Cardiac muscle cell (in vitro differentiated cells and primary cell): ENCODE measurements around the gene MEA1. TPM values are rescaled to one million over a fixed set of nuclear protein-coding genes. Genes with fewer than 3 reads are reported as not detected.

Experiments
- DNase-seq, 2 donors: peaks; one replicate each; pipeline versions ENCODE4 v3.0.0 to v3.0.0-alpha.2; 2010 to 2017; ENCODE audit warnings: low read depth in 1 of 2, low spot score in 1 of 2
- H3K27ac ChIP-seq: fragments of 200-600 bp; sonication (generic); 2 replicates; pipeline ENCODE4 v1.5.1; 2016
- H3K27me3 ChIP-seq: fragments of 200-600 bp; sonication (generic); 2 replicates; pipeline ENCODE4 v1.6.0; 2016; ENCODE audit warnings: control low read depth
- H3K36me3 ChIP-seq: fragments of 200-600 bp; sonication (generic); 2 replicates; pipeline ENCODE4 v1.5.1; 2016; ENCODE audit warnings: control low read depth
- H3K4me1 ChIP-seq: fragments of 200-600 bp; sonication (generic); 2 replicates; pipeline ENCODE4 v1.8.1; 2017; ENCODE audit warnings: low read depth, mild to moderate bottlenecking, mixed run types
- H3K4me3 ChIP-seq: fragments of 200-600 bp; sonication (generic); 2 replicates; pipeline ENCODE4 v1.5.1; 2016; ENCODE audit warnings: mild to moderate bottlenecking
- H3K9me3 ChIP-seq: fragments of 200-600 bp; sonication (generic); 2 replicates; pipeline ENCODE4 v1.5.1; 2017; ENCODE audit warnings: low read depth, mild to moderate bottlenecking, control low read depth
- polyA plus RNA-seq: library from polyadenylated mRNA; unstranded; fragments of >200 nt; fragmentation: Nextera tagmentation; extraction: Ambion mirVana; gene quantifications from 2 replicates; pipeline ENCODE4 v1.2.1, GENCODE V29; 2016
- total RNA-seq: library from RNA; depleted of rRNA; stranded (reverse); fragments of >200 nt; gene quantifications from 2 replicates; pipeline ENCODE4 v1.2.3, GENCODE V29; 2016
- TF ChIP-seq, protein P1 (sequence below): IDR thresholded peaks from 2 replicates; pipeline ENCODE4 v1.5.1; 2012; ENCODE audit warnings: low read depth, mild to moderate bottlenecking, low read length

The MEA1 gene
- total and polyA plus RNA-seq, 2 experiments from 2014 or later, result 98.8 to 227 TPM

DNA sequence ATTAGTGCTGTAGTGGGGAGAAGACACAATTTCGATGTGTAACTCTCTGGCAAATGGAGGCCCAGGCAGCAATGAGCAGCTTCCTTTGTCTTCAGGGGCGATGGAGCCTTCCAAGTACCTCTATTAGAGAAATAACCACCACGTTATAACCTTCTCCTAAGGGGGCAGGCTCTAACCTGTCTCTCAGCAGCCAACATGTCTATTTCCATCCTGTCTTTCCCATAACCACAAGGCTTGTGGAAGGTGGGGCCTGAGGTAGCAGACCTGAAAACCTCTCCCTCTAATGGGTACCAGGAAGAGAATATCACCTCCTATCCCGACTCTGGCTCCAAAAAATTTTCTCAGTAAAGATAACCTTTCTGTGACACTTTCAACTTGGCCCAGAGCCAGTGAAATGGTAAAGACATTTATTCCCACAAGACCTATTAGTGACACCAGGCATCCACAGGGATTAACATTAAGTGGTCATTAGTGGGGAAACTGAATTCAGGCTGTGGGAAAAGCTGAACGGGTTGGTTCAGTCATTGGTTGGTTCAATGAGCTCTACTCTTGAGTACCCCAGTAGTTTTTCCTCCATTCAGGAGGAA lies 38.7 kb downstream of the MEA1 start:
- no peak for DNase-seq
- H3K27me3 ChIP-seq, result no peaks in the 10 kb centered on the region
- TF ChIP-seq, protein P1, sequence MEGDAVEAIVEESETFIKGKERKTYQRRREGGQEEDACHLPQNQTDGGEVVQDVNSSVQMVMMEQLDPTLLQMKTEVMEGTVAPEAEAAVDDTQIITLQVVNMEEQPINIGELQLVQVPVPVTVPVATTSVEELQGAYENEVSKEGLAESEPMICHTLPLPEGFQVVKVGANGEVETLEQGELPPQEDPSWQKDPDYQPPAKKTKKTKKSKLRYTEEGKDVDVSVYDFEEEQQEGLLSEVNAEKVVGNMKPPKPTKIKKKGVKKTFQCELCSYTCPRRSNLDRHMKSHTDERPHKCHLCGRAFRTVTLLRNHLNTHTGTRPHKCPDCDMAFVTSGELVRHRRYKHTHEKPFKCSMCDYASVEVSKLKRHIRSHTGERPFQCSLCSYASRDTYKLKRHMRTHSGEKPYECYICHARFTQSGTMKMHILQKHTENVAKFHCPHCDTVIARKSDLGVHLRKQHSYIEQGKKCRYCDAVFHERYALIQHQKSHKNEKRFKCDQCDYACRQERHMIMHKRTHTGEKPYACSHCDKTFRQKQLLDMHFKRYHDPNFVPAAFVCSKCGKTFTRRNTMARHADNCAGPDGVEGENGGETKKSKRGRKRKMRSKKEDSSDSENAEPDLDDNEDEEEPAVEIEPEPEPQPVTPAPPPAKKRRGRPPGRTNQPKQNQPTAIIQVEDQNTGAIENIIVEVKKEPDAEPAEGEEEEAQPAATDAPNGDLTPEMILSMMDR, result no peak
- H3K27ac ChIP-seq, result no peak overlapping the region
- H3K4me3 ChIP-seq, result no peak overlapping the region
- no peaks in the 10 kb centered on the region for H3K9me3 ChIP-seq
- H3K36me3 ChIP-seq, result no peaks in the 10 kb centered on the region
- H3K4me1 ChIP-seq, result peaks cover 5% of the 10 kb centered on the region

DNA sequence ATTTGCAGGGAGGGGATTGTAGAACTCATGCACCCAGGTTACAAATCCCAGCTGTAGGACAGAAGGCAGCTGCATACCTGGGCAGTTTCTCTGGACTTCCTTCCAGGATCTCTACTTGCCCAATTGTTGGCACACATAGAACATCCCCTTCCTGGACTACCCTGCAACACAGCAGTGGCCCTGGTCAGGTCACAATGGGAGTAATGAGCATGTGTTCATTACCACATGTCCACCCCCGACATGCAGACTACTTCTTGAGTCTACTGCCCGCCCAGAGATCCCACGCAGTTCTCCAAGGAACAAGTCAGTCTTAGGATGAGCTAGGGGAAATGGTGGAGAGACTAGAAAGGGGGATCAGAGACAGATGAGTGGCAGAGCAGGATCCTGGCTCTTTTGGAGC lies 39.8 kb downstream of the MEA1 start:
- DNase-seq, result no peak
- TF ChIP-seq, protein P1, result no peak
- Histone ChIP-seq H3K4me1 (peaks cover 5% of the 10 kb centered on the region), H3K27ac (no peak overlapping the region), H3K4me3 (no peak overlapping the region), H3K36me3 (peaks cover 2% of the 10 kb centered on the region), H3K9me3 (no peaks in the 10 kb centered on the region), H3K27me3 (no peaks in the 10 kb centered on the region)

DNA sequence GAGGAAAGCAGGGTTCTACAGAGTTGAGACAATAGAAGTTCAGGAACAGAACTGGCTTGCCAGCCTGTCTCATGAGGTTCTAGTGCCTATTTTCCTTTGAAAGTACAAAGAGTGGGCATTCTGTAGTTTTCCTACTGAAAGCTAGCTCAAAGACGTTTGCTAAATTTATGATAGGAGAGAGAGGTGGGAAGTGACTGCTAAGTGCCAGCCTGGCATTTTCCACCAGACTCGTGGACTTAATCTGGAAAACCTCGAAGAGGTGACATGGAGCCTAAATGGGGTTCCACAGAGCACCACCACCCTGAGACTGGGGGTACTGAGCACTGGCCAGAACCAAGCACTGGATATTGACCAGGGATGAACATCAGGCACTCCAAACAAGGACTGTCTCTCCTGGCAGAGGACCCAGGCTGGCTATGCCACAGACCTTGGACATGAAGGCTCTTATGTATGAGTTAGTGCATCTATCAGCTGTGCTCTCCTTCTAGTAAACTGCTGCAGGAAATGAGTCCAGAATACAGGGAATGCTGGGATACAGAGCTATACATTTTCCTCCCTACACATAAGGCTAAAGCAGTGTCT lies 41.9 kb downstream of the MEA1 start:
- Histone ChIP-seq H3K27ac (no peak overlapping the region), H3K4me3 (no peak overlapping the region), H3K9me3 (no peaks in the 10 kb centered on the region), H3K27me3 (no peaks in the 10 kb centered on the region), H3K4me1 (no peaks in the 10 kb centered on the region), H3K36me3 (peaks cover 4% of the 10 kb centered on the region)
- DNase-seq, result no peak
- TF ChIP-seq, protein P1, result no peak

DNA sequence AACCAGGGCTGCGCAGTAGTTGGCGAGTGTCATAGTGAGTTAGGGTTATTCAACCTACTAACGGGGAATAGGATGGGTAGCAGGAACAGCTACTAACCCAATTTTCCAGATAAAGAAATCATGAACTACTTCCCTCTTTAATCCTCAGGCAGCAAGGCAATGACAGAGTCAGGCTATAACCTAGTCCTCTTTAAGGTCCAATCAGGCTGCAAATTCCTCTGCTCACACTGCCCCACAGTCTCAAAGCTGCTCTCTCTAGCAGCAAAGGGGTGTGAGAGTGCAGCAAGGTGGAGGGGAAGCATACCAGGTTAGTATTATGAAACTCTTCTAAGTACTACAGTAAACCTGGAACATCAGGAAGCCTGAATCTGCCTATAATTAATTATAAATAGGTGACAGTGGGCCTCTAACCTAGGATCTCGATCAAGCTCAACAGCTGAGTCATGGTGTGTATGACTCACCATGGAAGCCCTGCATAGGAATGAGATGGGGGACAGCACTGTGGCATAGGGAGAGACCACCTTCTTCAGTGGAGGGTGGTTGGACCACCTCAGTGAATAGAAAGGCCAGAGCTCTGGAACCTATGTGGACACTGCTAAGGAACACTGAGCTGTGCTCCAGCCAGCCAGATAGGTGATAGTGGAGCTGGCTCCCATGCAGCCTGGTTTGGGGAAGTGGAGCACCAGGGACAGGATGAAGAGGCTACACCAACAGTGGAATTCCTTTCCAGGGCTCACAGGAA lies 42.7 kb downstream of the MEA1 start:
- Histone ChIP-seq H3K27me3 (no peaks in the 10 kb centered on the region), H3K27ac (no peak overlapping the region), H3K36me3 (peaks cover 4% of the 10 kb centered on the region), H3K4me3 (no peak overlapping the region), H3K9me3 (no peaks in the 10 kb centered on the region), H3K4me1 (no peaks in the 10 kb centered on the region)
- DNase-seq, result no peak
- TF ChIP-seq, protein P1, result no peak

DNA sequence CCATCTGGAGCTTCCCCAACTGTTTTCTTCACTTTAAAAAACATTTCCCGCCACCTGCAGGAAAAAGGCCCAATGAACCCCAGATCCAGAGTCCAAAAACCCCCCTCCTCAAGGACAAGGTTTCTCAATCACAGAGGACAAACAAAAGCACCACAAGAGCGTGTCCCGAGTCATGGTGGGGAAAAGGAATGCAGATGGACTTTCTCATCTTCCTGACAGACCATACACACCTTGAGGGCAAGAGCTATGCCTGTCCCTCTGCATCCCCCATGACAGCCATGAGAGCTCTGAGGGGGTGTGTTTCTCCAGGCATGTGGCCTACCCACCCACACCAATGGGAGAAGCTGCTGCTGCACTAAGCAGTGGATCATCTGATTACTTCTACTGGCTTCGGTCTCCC lies 43.8 kb downstream of the MEA1 start:
- no peaks in the 10 kb centered on the region for H3K9me3 ChIP-seq
- no peaks in the 10 kb centered on the region for H3K4me1 ChIP-seq
- DNase-seq, result no peak
- no peak overlapping the region for H3K4me3 ChIP-seq
- H3K27me3 ChIP-seq, result no peaks in the 10 kb centered on the region
- TF ChIP-seq, protein P1, result no peak
- H3K27ac ChIP-seq, result no peak overlapping the region
- peaks cover 4% of the 10 kb centered on the region for H3K36me3 ChIP-seq
